GM21367 (cell line): Measurements from ENCODE around the gene PDE6D.
A peak's percentile ranks its signal among the peaks of the same experiment; 100 is the strongest.
"Not testable (repeated sequence)": the region's sequence is repeated elsewhere in the genome, so short reads cannot be mapped to it uniquely, and the experiment has no call there.

ENCODE experiments used
- ATAC-seq: cut with Tn5 transposase; IDR thresholded peaks from one replicate; pipeline ENCODE4 v1.9.1; 2021; ENCODE audit not compliant: unreplicated experiment

The PDE6D gene

GRCh38 chr2:231780123-231780908 lies 766 bp downstream of the PDE6D start:
- no peak for ATAC-seq

GRCh38 chr2:231769170-231770136 lies 11.6 kb downstream of the PDE6D start:
- ATAC-seq: no peak

- ATAC-seq: peak; percentile 47
Measured at GRCh38 chr2:231765496-231765929, 15.6 kb downstream of the PDE6D start.

GRCh38 chr2:231764760-231765159 lies 16.3 kb downstream of the PDE6D start:
- ATAC-seq: no peak

GRCh38 chr2:231764124-231764523 lies 17.0 kb downstream of the PDE6D start:
- ATAC-seq: no peak

- no peak for ATAC-seq
Measured at GRCh38 chr2:231761735-231762134, 19.3 kb downstream of the PDE6D start.

- no peak for ATAC-seq
Measured at GRCh38 chr2:231752061-231752460, 29.0 kb downstream of the PDE6D start.

GRCh38 chr2:231751042-231751815 lies 29.9 kb downstream of the PDE6D start:
- ATAC-seq: no peak

- not testable (repeated sequence) for ATAC-seq
Measured at GRCh38 chr2:231749016-231749415, 32.1 kb downstream of the PDE6D start.

GRCh38 chr2:231748153-231748896 lies 32.8 kb downstream of the PDE6D start:
- not testable (repeated sequence) for ATAC-seq

GRCh38 chr2:231745303-231746038 lies 35.6 kb downstream of the PDE6D start:
- ATAC-seq: no peak

- ATAC-seq: no peak
Measured at GRCh38 chr2:231743376-231744116, 37.5 kb downstream of the PDE6D start.

GRCh38 chr2:231737761-231738160 lies 43.3 kb downstream of the PDE6D start:
- ATAC-seq: no peak

- ATAC-seq: no peak
Measured at GRCh38 chr2:231732604-231733003, 48.5 kb downstream of the PDE6D start.

- ATAC-seq: no peak
Measured at GRCh38 chr2:231727621-231728020, 53.5 kb downstream of the PDE6D start.

GRCh38 chr2:231726276-231726675 lies 54.8 kb downstream of the PDE6D start:
- no peak for ATAC-seq

- no peak for ATAC-seq
Measured at GRCh38 chr2:231725476-231725875, 55.6 kb downstream of the PDE6D start.

GRCh38 chr2:231722721-231723307 lies 58.3 kb downstream of the PDE6D start:
- no peak for ATAC-seq
